Fibroblast of pulmonary artery (primary cell): ENCODE results near the gene DLL1.
"Not testable (repeated sequence)": the region's sequence is repeated elsewhere in the genome, so short reads cannot be mapped to it uniquely, and the experiment has no call there.

ENCODE experiments used
- DNase-seq: peaks from one replicate; pipeline ENCODE4 v3.0.0-alpha.2; 2010; ENCODE audit warnings: low read depth
- H3K4me3 ChIP-seq: replicated peaks from 2 replicates; pipeline ENCODE4 v1.5.1; 2011; ENCODE audit warnings: low read depth, mild to moderate bottlenecking, control low read depth, low read length, moderate library complexity
- TF ChIP-seq, protein P1 (sequence below): IDR thresholded peaks from 2 replicates; pipeline ENCODE4 v1.5.1; 2011; ENCODE audit warnings: mild to moderate bottlenecking, control low read depth, low read length, inconsistent platforms; ENCODE audit errors: missing control alignments

DLL1 gene

GRCh38 chr6:170290296-170291128, at the start of gene DLL1:
DLL1 (minus strand) TSS chr6:170291078; CDS start chr6:170290139, 939 bp downstream.
- peak within 1 kb of the TSS; percentile 65 for H3K4me3 ChIP-seq
- DNase-seq, result peak; percentile 37
- TF ChIP-seq, protein P1, sequence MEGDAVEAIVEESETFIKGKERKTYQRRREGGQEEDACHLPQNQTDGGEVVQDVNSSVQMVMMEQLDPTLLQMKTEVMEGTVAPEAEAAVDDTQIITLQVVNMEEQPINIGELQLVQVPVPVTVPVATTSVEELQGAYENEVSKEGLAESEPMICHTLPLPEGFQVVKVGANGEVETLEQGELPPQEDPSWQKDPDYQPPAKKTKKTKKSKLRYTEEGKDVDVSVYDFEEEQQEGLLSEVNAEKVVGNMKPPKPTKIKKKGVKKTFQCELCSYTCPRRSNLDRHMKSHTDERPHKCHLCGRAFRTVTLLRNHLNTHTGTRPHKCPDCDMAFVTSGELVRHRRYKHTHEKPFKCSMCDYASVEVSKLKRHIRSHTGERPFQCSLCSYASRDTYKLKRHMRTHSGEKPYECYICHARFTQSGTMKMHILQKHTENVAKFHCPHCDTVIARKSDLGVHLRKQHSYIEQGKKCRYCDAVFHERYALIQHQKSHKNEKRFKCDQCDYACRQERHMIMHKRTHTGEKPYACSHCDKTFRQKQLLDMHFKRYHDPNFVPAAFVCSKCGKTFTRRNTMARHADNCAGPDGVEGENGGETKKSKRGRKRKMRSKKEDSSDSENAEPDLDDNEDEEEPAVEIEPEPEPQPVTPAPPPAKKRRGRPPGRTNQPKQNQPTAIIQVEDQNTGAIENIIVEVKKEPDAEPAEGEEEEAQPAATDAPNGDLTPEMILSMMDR, result no peak

DNA sequence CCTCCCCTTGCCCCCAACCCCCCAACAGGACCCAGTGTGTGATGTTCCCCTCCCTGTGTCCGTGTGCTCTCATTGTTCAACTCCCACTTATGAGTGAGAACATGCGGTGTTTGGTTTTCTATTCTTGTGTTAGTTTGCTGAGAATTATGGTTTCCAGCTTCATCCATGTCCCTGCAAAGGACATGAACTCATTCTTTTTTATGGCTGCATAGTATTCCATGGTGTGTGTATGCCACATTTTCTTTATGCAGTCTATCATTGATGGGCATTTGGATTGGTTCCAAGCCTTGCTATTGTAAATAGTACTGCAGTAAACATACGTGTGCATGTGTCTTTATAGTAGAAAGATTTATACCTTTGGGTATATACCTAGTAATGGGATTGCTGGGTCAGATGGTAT, 44.3 kb upstream of the DLL1 start:
- not testable (repeated sequence) for DNase-seq, H3K4me3 ChIP-seq

DNA sequence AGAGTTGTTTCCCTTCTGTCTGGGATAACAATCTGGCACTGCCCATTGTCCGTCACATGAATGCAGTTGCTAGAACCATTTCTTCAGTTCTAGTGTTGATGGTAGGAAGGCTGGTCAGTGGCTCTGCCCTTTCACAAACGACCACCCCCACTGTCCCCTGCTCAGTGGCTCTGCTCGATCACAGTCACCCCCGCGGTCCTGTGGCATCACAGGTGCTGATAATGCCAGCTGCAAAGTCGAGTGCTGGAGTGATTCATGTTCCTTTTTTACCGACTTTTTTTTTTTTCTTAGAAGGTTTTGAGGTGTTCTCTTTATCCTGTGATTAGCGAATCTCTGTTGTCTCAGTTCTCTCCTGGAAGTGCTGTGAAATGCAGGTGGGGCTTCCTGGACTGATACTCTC, 38.4 kb upstream of the DLL1 start:
- DNase-seq, result no peak
- H3K4me3 ChIP-seq, result no peak overlapping the region
- TF ChIP-seq, protein P1, result no peak

DNA sequence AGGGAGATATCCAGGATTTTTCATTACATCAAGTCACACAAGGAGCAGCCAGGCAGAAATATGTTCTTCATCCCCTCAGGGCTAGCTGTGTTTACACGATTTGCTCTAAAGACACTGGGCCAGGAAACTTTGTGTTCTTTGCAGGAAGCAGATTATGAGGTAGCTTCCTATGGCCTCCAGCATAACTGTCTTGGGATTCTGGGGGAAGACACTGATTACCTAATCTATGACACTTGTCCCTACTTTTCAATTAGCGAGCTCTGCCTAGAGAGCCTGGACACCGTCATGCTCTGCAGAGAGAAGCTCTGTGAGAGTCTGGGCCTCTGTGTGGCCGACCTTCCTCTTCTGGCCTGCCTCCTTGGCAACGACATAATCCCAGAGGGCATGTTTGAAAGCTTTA, 26.8 kb upstream of the DLL1 start:
- TF ChIP-seq, protein P1, result no peak
- DNase-seq, result no peak
- H3K4me3 ChIP-seq, result no peak overlapping the region

GRCh38 chr6:170317076-170317475, 26.2 kb upstream of the DLL1 start:
- no peak overlapping the region for H3K4me3 ChIP-seq
- TF ChIP-seq, protein P1, result no peak
- no peak for DNase-seq

GRCh38 chr6:170316071-170316470, 25.2 kb upstream of the DLL1 start:
- TF ChIP-seq, protein P1, result no peak
- no peak for DNase-seq
- no peak overlapping the region for H3K4me3 ChIP-seq

GRCh38 chr6:170314983-170315382, 24.1 kb upstream of the DLL1 start:
- H3K4me3 ChIP-seq, result no peak overlapping the region
- TF ChIP-seq, protein P1, result no peak
- no peak for DNase-seq
